Stimulated activated CD8-positive, alpha-beta memory T cell treated with anti-CD3 and anti-CD28 coated beads, Interleukin-15, amount 100 ng/mL, for 24 hours (primary cell): ENCODE results near the gene OR2Y1.
A peak's percentile ranks its signal among the peaks of the same experiment; 100 is the strongest.
"Not testable (repeated sequence)": the region's sequence is repeated elsewhere in the genome, so short reads cannot be mapped to it uniquely, and the experiment has no call there.

Experiments
- DNase-seq: peaks from one replicate; pipeline ENCODE4 v3.0.0-alpha.2; 2020; ENCODE audit warnings: low read depth

OR2Y1 gene

DNA sequence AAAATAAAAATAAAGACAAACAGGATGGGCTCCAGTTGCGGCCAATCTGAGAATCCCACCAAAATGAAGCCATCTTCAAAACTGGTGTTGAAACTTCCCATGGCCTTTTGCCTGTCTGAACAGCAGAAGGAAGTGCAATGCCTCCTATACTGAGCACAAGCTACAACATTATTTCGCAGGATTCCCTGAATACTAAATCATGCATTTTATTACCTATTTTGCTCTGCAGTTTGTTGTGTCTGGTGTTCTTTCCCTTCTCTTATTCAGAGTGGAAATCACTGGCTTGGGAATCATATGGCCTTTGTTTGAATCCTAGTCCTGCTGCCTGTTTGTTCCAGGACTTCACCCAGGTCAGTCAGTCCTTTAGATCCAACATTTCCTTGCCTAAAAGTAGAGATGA lies at the start of gene OR2Y1:
Gene OR2Y1, minus strand, starts transcription at position 101 of the 400 bp plus-strand sequence. Its CDS starts 0 bp downstream, at position 101.
- DNase-seq: no peak

GRCh38 chr5:180788651-180789410 lies 49.0 kb upstream of the OR2Y1 start:
- not testable (repeated sequence) for DNase-seq

- no peak for DNase-seq
Measured at GRCh38 chr5:180787711-180788431, 48.0 kb upstream of the OR2Y1 start.

- DNase-seq: no peak
Measured at GRCh38 chr5:180786531-180787398, 46.9 kb upstream of the OR2Y1 start.

DNA sequence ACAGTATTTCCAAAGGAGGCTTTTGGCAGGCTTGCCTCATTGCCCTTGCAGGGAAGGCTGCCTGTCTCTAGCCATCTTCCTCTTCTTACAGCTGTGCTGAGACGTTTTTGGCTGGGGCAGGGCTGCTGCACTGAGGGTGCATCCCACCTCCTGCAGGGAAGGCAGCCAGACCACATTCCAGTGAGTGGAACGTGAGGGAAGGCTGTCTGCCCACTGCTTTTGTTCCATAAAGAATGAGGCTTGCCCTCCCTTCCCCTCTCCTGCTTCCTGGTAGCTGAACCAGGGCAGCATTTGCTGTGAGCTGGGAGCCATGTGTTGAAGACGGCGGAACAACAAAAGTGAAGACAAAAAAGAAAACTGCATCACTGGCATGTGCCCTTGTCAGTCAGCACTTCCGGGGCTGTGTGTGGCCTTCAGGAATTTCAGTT lies 46.0 kb upstream of the OR2Y1 start:
- no peak for DNase-seq

DNA sequence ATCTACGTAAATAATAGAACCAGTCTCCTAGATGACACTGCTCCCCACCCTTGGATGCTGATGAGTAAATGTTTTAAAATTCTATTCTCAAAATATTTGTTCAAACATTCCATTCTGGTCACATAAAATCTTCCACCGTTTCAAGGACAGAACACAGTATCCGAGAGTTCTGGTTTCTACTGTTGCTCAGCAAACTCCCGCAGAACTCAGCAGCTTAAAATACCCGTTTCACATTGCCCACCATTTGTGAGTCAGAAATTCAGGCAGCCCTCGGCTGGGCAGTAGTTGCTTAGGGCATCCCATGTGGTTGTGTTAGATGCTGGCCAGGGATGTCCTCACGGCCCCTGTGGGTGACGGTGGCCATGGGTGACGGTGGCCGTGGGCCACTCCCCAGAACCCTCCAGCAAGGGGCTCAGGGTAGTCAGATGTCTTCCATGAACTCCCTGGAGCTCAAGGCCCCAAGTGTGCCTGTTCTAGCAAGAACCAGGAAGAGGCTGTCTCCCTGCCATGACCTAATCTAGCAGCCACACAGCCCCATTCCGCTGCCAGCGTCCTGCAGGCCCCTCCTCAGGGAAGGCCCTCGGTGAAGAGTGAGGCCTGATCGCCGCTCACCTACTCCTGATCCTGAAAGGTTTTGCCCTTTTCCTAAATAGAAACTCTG lies 45.4 kb upstream of the OR2Y1 start:
- DNase-seq: no peak

DNA sequence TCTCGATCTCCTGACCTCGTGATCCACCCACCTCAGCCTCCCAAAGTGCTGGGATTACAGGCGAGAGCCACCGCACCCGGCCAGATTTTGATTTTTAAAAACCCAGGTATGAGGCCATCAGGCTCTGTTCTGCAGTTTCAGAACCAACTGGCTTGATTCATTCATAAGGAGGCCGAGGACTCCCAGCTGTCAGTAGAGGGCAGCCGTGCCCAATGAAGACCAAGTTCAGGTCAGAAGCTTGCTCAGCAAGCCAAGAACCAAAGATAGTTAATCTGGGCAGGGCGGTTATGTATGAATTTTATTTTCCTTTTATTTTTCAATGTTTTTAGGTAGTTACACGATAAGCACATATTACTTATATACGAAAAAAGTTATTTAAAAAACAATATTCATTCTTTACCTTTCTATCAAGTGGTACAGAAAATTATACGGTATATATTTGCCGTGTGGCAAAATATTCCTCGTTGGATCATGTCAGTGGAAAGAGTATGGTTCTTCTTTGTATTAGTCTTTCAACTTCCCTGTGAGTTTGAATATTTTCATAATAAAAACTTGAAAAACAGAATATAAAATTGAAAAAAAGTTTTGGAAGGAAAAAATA lies 44.7 kb upstream of the OR2Y1 start:
- peak; percentile 24 for DNase-seq

DNA sequence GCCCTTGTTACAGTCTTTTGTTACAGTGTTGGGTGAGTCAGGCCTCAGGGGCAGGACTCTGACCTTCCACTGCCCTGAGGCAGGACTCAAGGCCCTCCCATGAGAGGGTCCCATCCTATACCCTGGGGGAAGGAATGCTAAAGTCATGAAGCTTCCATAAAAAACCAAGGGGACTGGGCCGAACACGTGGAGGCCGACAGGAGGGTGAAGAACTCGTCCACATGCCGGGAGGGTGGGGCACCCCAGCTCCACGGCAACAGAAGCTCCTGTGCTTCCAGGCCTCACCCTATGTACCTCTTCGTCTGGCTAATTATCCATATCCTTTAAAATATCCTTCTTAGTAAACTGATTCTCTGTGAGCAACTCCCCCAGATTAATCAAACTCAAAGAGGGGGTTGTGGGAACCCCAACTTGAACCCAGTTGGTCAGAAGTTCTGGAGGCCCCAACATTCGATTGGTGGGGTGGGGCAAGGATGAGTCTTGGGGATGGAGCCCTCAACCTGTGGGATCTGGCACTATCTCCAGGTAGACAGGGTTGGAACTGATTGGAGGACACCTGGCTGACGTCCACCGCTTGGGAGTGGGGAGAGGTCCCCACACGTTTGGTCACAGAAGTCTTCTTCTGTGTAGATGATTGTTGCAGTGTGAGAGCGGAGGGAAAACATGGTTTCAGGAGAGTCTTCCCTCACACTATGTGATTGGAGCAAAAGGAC lies 43.6 kb upstream of the OR2Y1 start:
- DNase-seq: no peak

- DNase-seq: no peak
Measured at GRCh38 chr5:180782748-180783147, 42.9 kb upstream of the OR2Y1 start.

- DNase-seq: not testable (repeated sequence)
Measured at GRCh38 chr5:180781900-180782326, 42.1 kb upstream of the OR2Y1 start.

GRCh38 chr5:180779985-180780610 lies 40.2 kb upstream of the OR2Y1 start:
- DNase-seq: no peak

DNA sequence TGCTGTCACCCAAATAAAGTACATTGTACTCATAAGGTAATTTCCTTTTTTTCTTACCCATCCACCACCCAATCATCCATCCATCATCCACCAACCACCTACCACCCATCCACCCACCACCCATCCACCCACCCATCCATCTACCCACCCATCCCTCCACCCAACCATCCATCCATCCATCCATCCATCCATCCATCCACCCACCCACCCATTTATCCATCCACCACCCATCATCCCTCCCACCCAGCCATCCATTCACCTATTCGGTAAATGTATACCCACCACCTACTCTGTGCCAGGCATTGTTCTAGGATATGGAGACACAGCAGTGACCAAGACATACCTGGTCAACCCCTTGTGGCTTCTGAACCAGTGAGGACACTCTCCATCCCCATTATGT lies 37.6 kb upstream of the OR2Y1 start:
- no peak for DNase-seq

DNA sequence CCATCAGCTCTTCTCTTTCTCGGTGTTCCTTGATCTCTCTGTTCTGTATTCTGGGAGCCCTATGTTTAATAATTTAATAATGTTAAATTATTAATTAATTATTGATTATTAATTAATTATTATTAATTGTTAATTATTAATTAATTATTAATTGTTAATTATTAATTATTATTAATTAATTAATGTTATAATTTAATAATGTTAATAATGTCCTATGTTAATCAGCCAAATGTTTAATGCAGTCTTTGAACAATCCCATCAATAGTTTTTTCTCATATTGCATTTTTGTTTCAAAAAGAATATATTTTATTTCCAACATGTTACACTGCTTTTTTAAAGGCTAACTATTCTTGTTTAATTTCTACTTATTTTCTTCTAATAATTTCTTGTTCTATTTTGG lies 36.5 kb upstream of the OR2Y1 start:
- no peak for DNase-seq

GRCh38 chr5:180775624-180776023 lies 35.8 kb upstream of the OR2Y1 start:
- no peak for DNase-seq

DNA sequence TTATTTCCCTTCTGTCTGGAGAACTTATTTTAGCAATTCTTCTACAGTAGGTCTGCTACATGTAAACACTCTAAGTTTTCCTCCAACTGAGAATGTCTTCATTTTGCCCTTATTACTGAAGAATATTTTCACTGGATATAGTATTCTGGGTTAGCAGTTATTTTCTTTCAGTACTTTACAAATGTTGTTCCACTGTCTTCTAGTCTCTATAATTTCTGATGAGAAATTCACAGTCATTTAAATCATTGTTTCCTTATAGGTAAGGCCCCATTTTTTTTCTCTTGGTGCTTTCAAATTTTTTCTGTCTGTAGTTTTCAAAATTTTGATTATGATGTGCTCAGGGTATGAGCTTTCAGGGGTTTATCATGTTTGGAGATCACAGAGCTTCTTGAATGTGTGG lies 32.0 kb upstream of the OR2Y1 start:
- no peak for DNase-seq

- DNase-seq: no peak
Measured at GRCh38 chr5:180769821-180770220, 30.0 kb upstream of the OR2Y1 start.

DNA sequence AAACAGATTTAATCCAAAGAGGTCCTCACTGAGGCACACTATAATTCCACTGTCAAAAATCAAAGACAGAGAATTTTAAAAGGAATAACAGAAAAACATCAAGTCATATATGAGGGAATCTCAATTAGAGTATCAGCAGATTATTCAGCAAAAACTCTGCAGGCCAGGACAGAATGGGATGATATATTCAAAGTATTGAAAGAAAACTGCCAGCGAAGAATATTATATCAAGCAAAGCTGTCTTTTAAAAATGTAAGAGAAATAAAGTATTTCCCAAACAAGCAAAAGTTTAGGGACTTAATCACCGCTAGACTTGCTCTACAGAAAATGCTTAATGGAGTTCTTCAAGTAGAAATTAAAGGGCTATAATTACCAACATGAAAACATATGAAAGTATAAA lies 15.7 kb upstream of the OR2Y1 start:
- DNase-seq: no peak

GRCh38 chr5:180744253-180744652 lies 4.4 kb upstream of the OR2Y1 start:
- no peak for DNase-seq

GRCh38 chr5:180742727-180743126 lies 2.9 kb upstream of the OR2Y1 start:
- DNase-seq: no peak

DNA sequence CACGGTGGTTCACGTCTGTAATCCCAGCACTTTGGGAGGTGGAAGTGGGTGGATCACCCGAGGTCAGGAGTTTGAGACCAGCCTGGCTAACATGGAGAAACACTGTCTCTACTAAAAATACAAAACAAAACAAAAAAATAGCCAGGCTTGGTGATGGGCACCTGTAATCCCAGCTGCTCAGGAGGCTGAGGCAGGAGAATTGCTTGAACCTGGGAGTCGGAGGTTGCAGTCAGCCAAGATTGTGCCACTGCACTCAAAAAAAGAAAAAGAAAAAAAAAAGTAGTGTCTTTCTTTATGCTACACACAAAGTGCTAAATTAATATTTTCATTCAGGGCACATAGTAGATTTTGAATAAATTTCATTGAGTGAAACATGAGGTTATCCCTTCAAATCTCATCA lies 1.1 kb upstream of the OR2Y1 start:
- DNase-seq: not testable (repeated sequence)
